Stimulated activated CD4-positive, alpha-beta T cell treated with anti-CD3 and anti-CD28 coated beads, Interleukin-1b, Interleukin-23, amount 100 ng/mL, for 1 hour (primary cell): ENCODE results near the gene MPPED1.

ENCODE experiments used
- DNase-seq, 2 donors: peaks; one replicate each; pipeline ENCODE4 v3.0.0-alpha.2; 2020; ENCODE audit warnings: low read depth in 2 of 2

Gene MPPED1

GRCh38 chr22:43541462-43542407 is 129.9 kb downstream of the MPPED1 start:
- no peak for DNase-seq

GRCh38 chr22:43542681-43543521 is 131.1 kb downstream of the MPPED1 start:
- no peak for DNase-seq

DNA sequence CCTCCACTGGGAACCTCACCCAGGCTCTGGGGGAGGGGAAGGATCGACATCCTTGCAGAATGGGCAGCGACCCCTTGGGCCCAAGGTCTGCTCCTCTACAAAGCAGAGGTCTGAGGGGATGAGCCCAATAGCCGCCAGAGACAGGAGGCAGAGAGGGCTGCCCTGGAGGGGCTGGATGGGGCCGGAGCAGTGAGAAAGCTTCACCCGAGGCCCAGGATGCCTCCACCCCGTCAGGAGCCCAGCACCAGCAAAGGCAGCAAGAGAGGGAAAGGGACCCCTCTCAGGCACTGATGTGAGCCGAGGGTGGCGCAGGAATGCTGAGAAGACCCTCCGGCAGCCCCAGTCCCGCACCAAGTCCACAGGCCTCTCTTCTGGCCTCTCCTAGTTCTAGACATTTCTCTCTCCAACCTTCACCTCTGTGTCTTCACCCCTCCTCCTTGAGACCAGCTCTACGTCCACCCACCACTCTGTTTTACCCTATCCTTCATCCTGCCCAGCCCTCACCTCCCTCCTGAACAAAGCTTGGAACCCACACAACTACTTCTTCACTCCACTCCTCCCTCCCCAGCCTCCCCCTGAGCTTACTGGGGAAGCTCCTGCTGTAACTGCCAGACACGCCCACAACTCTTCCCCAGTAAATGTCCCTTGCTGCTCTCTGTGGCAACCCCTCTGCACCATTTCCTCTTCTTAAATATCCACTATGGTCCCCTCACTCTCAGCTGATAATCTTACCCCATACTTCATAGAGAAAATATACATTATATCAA is 131.9 kb downstream of the MPPED1 start:
- DNase-seq, result no peak

GRCh38 chr22:43544289-43544673 is 132.5 kb downstream of the MPPED1 start:
- DNase-seq, result no peak

DNA sequence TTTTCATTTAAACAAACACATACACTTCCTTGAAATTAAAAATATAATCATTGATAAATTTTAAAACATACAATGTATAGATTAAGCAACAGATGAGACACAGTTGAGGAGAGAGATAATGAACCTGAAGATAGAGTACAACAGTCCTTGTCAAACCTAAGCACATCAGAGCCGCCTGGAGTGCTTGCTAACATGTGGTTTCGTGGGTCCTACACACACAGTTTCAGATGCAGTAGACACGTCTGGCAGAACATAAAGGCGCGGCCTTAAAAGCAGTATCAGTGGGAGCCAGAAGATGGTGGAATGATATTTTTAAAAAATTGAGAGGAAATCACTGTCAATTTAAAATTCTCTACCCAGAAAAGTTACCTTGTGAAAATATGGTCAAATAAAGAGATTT is 134.4 kb downstream of the MPPED1 start:
- no peak for DNase-seq

- no peak for DNase-seq
Measured at GRCh38 chr22:43550024-43550620, 138.3 kb downstream of the MPPED1 start.

DNA sequence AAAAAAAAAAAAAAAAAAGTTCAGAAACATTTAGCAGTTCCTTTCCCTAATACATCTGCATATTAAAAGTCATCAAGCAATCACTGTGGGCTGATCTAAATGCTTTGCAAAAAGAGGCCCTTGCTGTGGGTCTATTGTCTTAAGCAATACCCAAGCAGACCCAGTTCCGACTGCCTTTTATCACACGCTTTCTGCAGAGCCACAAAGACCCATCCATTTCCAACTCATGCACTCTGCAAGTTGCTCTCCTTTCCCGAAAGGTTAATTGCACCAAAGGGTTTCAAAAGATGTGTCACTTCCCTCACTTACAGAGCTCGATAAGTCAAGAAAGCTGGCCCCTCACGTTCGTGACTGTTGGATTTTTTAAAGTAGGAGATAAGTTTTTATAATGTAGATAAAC is 138.9 kb downstream of the MPPED1 start:
- no peak for DNase-seq

DNA sequence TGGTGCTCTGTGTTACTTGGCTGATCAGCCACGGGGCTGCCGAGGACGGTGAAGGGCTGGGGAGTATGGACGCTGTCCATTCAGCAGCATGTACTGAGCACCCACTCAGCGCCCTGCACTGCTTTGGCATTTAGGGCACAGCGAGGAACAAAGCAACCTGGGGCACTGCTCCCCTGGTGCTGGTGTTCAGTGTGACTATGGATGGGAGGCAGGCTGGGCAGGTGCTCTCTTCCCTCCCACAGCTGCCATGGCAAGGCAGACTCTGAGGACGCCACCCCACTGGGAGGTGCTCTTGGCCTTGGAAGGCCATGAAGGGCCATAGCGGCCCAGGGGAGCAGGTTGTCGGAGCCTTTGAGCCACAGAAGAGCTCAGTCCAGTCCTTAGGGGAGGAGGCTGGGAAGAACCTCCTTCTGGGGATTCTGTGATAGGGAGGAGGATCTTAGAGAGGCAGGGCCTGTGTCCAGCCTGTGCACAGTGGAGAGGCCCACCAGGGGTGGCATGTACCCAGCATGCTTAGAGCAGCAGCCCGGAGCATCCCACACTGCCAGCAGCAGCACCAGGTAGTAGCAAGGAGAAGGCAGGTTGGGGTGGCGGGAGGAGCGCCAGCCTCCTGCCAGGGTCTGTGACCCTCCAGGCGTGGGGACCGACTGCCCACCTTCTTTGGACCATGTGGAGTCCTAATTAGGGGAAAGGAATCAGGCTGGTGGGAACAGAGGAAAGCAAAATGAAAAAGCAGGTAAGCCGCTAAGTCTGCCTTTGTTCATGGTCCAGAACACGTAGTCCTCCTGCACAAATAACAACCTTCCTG is 141.8 kb downstream of the MPPED1 start:
- DNase-seq, result no peak

DNA sequence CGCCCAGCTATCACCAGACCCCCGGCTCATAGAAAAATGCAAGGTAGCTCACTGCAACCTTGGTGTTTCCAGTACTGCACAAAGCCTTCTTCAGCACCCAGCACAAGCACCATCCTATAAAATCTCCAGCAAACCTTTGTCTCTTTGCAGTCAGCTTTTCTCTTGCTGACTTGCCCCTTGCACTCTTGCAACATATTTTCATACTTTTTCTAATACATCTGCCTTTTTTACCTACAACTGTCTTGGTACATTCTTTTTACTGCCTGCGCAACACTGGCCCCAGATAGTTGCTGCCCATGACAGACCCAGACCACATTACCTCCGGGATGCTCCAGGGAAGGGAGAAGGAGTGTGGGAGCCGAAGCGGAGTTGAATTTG is 142.4 kb downstream of the MPPED1 start:
- DNase-seq, result no peak

GRCh38 chr22:43554694-43555365 is 143.0 kb downstream of the MPPED1 start:
- no peak for DNase-seq

GRCh38 chr22:43555561-43556515 is 144.0 kb downstream of the MPPED1 start:
- no peak for DNase-seq
